MM.1S (cell line): Measurements from ENCODE around the gene PASD1.

ENCODE experiments used
- DNase-seq: peaks from one replicate; pipeline ENCODE4 v3.0.0-alpha.2; 2015
- H2AFZ ChIP-seq: fragments of 300-600 bp; sonication (generic); 2 replicates; pipeline ENCODE4 v1.6.0; 2016; ENCODE audit warnings: antibody characterized with exemption, low read length
- H3F3A ChIP-seq: fragments of 300-600 bp; sonication (generic); 2 replicates; pipeline ENCODE4 v1.6.1; 2016; ENCODE audit warnings: mild to moderate bottlenecking, antibody characterized with exemption, low read length, moderate library complexity, mixed read lengths; ENCODE audit not compliant: insufficient read depth
- H3K27ac ChIP-seq: fragments of 300-600 bp; sonication (generic); 2 replicates; pipeline ENCODE4 v1.5.1; 2016; ENCODE audit warnings: mild to moderate bottlenecking, low read length
- H3K27me3 ChIP-seq: fragments of 300-600 bp; sonication (generic); replicated peaks from 2 replicates; pipeline ENCODE4 v1.6.0; 2016; ENCODE audit warnings: low read length; ENCODE audit not compliant: insufficient read depth
- H3K36me3 ChIP-seq: fragments of 300-600 bp; sonication (generic); replicated peaks from 2 replicates; pipeline ENCODE4 v1.6.1; 2016; ENCODE audit warnings: mild to moderate bottlenecking, low read length, mixed read lengths; ENCODE audit not compliant: insufficient read depth
- H3K4me1 ChIP-seq: fragments of 300-600 bp; sonication (generic); 2 replicates; pipeline ENCODE4 v1.6.1; 2016; ENCODE audit warnings: low read length, mixed read lengths
- H3K4me2 ChIP-seq: fragments of 300-600 bp; sonication (generic); 2 replicates; pipeline ENCODE4 v1.6.0; 2016; ENCODE audit warnings: low read depth, low read length
- H3K4me3 ChIP-seq: fragments of 300-600 bp; sonication (generic); 2 replicates; pipeline ENCODE4 v1.5.1; 2016; ENCODE audit warnings: low read length, mixed read lengths
- H3K79me2 ChIP-seq: fragments of 300-600 bp; sonication (generic); 2 replicates; pipeline ENCODE4 v1.6.1; 2016; ENCODE audit warnings: mixed run types, low read length, mixed read lengths
- H3K9ac ChIP-seq: fragments of 300-600 bp; sonication (generic); 2 replicates; pipeline ENCODE4 v1.6.1; 2016; ENCODE audit warnings: low read length, mixed read lengths
- H3K9me2 ChIP-seq: fragments of 300-600 bp; sonication (generic); replicated peaks from 2 replicates; pipeline ENCODE4 v1.6.1; 2016; ENCODE audit warnings: mild to moderate bottlenecking, low read length, mixed read lengths; ENCODE audit not compliant: insufficient read depth
- H3K9me3 ChIP-seq: fragments of 300-600 bp; sonication (generic); replicated peaks from 2 replicates; pipeline ENCODE4 v1.6.1; 2016; ENCODE audit warnings: mild to moderate bottlenecking, low read length, mixed read lengths; ENCODE audit not compliant: insufficient read depth
- H4K20me1 ChIP-seq: fragments of 300-600 bp; sonication (generic); 2 replicates; pipeline ENCODE4 v1.6.1; 2016; ENCODE audit warnings: mild to moderate bottlenecking, low read length, moderate library complexity, mixed read lengths; ENCODE audit not compliant: insufficient read depth
- EZH2 ChIP-seq: fragments of 300-600 bp; sonication (generic); optimal IDR thresholded peaks from 2 replicates; pipeline ENCODE3; 2017; ENCODE audit warnings: low read depth, mild to moderate bottlenecking, antibody characterized with exemption, low read length, mixed read lengths
- EZH2phosphoT487 ChIP-seq: fragments of 300-600 bp; sonication (generic); IDR thresholded peaks from 2 replicates; pipeline ENCODE4 v1.6.1; 2018; ENCODE audit warnings: antibody characterized with exemption, low read length
- TF ChIP-seq, protein P1 (sequence below): fragments of 300-600 bp; sonication (generic); IDR thresholded peaks from 2 replicates; pipeline ENCODE4 v1.5.1; 2016; ENCODE audit warnings: antibody characterized with exemption, low read length, mixed read lengths

Gene PASD1

DNA sequence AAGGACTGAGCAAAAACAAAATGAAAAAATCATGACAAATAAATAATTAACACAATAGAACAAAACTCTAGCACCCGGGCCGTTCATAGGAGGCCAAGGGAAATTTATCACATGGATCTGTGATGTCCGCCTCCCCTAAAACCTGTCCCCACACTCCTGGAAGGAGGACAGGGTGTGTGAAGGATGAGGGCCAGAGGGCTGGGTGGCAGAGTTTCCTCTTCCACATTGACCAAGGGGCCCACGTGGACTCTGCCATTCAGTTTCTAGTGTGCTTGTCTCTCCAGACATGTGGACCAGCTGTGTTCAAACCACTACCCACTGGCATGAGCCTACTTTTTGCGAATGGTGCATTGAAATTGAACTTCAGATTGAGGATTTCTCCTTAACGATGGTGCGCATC lies 138.1 kb downstream of the PASD1 start:
- H3K27ac ChIP-seq, result no peak overlapping the region
- no peak overlapping the region for H3K9ac ChIP-seq
- H3K4me2 ChIP-seq, result no peak overlapping the region
- no peak overlapping the region for H3K4me3 ChIP-seq
- H3K4me1 ChIP-seq, result no peaks in the 10 kb centered on the region
- no peaks in the 10 kb centered on the region for H3K27me3 ChIP-seq
- H3F3A ChIP-seq, result no peaks in the 10 kb centered on the region
- no peak for DNase-seq
- TF ChIP-seq EZH2, result no peak
- no peak for TF ChIP-seq EZH2phosphoT487
- TF ChIP-seq, protein P1, sequence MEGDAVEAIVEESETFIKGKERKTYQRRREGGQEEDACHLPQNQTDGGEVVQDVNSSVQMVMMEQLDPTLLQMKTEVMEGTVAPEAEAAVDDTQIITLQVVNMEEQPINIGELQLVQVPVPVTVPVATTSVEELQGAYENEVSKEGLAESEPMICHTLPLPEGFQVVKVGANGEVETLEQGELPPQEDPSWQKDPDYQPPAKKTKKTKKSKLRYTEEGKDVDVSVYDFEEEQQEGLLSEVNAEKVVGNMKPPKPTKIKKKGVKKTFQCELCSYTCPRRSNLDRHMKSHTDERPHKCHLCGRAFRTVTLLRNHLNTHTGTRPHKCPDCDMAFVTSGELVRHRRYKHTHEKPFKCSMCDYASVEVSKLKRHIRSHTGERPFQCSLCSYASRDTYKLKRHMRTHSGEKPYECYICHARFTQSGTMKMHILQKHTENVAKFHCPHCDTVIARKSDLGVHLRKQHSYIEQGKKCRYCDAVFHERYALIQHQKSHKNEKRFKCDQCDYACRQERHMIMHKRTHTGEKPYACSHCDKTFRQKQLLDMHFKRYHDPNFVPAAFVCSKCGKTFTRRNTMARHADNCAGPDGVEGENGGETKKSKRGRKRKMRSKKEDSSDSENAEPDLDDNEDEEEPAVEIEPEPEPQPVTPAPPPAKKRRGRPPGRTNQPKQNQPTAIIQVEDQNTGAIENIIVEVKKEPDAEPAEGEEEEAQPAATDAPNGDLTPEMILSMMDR, result no peak
- no peaks in the 10 kb centered on the region for H3K9me3 ChIP-seq
- H3K36me3 ChIP-seq, result no peaks in the 10 kb centered on the region
- no peaks in the 10 kb centered on the region for H4K20me1 ChIP-seq
- H3K9me2 ChIP-seq, result no peaks in the 10 kb centered on the region
- no peaks in the 10 kb centered on the region for H3K79me2 ChIP-seq
- H2AFZ ChIP-seq, result no peak overlapping the region

DNA sequence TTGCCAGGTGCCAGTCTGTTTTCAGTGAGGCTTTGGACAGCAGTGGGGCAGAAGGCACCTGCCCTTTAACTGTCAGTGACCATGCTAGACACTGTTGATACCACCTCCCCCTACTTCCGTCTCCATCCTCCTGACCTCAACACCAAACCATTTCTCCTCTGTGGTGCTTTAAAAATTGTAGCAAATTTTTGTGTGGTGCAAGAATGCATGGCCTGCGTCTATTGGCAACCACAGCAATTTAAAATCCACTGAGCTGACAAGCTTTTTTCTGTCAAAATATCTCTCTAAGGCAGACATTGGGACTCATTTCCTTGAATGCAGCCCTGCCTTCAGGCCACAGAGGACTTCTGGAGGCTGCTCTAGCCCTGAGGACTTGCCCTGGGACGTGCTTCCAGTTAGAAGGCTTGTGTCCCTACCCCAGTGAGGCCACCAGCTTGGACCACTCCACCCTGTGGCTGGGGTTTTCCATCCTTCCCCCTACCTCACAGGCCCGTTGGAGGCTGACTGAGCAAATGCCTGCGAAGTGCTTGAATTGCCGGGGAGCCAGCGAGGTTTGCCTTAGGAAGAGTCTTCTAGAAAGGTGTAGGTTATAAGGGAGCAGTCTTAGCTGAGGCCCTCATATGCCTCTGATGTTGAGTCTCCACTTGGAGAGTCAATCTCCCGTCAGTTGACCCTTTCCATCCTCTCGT lies 138.7 kb downstream of the PASD1 start:
- Histone ChIP-seq H4K20me1 (no peaks in the 10 kb centered on the region), H3K27ac (no peak overlapping the region), H3K79me2 (no peaks in the 10 kb centered on the region), H3F3A (no peaks in the 10 kb centered on the region), H3K9ac (no peak overlapping the region), H3K9me3 (no peaks in the 10 kb centered on the region), H2AFZ (no peak overlapping the region), H3K4me2 (no peak overlapping the region), H3K9me2 (no peaks in the 10 kb centered on the region), H3K4me1 (no peaks in the 10 kb centered on the region), H3K36me3 (no peaks in the 10 kb centered on the region), H3K27me3 (no peaks in the 10 kb centered on the region), H3K4me3 (no peak overlapping the region)
- TF ChIP-seq EZH2phosphoT487 (no peak), EZH2 (no peak)
- TF ChIP-seq, protein P1, result no peak
- no peak for DNase-seq

DNA sequence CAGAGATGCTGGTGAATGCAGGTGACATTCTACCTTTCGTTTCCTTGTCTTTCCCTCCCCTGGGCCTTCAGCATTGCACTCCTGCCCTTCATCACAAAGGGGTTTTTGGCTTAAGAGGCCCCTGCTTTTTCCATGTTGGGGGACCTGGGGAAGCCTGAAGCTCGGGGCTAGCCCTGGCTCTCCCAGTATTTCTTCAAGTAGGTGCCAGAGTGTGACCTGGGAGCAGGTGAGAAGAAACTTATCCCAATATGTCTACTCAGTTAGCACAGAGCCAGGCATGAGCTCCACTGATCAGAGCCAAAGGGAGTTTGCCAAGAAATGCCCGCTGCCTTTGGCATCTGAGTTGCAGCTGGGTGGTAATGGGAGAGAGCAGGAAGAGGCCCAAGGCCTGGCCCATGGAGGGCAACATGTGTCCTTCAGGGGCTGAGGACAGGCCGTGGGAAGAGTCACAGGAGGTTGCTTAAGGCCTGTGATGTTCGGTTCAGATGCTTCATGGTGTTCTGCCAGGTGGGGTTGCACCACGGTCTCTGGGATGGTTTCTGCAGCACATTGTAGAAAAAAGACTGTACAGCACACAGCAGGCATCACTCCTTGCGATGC lies 139.4 kb downstream of the PASD1 start:
- H3K27me3 ChIP-seq, result no peaks in the 10 kb centered on the region
- no peak overlapping the region for H3K27ac ChIP-seq
- H3K4me3 ChIP-seq, result no peak overlapping the region
- DNase-seq, result no peak
- H2AFZ ChIP-seq, result no peak overlapping the region
- no peaks in the 10 kb centered on the region for H3K4me1 ChIP-seq
- no peaks in the 10 kb centered on the region for H3F3A ChIP-seq
- no peak overlapping the region for H3K4me2 ChIP-seq
- H4K20me1 ChIP-seq, result no peaks in the 10 kb centered on the region
- no peak overlapping the region for H3K9ac ChIP-seq
- no peaks in the 10 kb centered on the region for H3K79me2 ChIP-seq
- no peaks in the 10 kb centered on the region for H3K9me2 ChIP-seq
- H3K36me3 ChIP-seq, result no peaks in the 10 kb centered on the region
- TF ChIP-seq, protein P1, result no peak
- TF ChIP-seq EZH2phosphoT487 (no peak), EZH2 (no peak)
- no peaks in the 10 kb centered on the region for H3K9me3 ChIP-seq
